NCI-H446 treated with DMSO at 0.1 percent for 48 hours (cell line): ENCODE results near the gene PLEKHG4B.
"Not testable (repeated sequence)": the region's sequence is repeated elsewhere in the genome, so short reads cannot be mapped to it uniquely, and the experiment has no call there.

Experiments used
- DNase-seq: peaks from one replicate; lab custom pipeline; 2025; lab: John Stamatoyannopoulos, UW

The PLEKHG4B gene

GRCh38 chr5:95241-95980 lies 3.4 kb downstream of the PLEKHG4B start:
- no peak for DNase-seq

GRCh38 chr5:96976-97660 lies 5.2 kb downstream of the PLEKHG4B start:
- DNase-seq, result no peak

- DNase-seq, result no peak
Observed at GRCh38 chr5:99815-100214, 7.8 kb downstream of the PLEKHG4B start.

- DNase-seq, result no peak
Observed at GRCh38 chr5:102411-103043, 10.6 kb downstream of the PLEKHG4B start.

GRCh38 chr5:104106-104505 lies 12.1 kb downstream of the PLEKHG4B start:
- not testable (repeated sequence) for DNase-seq

GRCh38 chr5:104778-105296 lies 12.9 kb downstream of the PLEKHG4B start:
- no peak for DNase-seq

GRCh38 chr5:105504-106070 lies 13.6 kb downstream of the PLEKHG4B start:
- DNase-seq, result no peak

GRCh38 chr5:106587-106986 lies 14.6 kb downstream of the PLEKHG4B start:
- no peak for DNase-seq

- no peak for DNase-seq
Observed at GRCh38 chr5:107526-107925, 15.6 kb downstream of the PLEKHG4B start.

GRCh38 chr5:109826-110225 lies 17.9 kb downstream of the PLEKHG4B start:
- no peak for DNase-seq

GRCh38 chr5:110270-110888 lies 18.4 kb downstream of the PLEKHG4B start:
- no peak for DNase-seq

- DNase-seq, result no peak
Observed at GRCh38 chr5:111171-111570, 19.2 kb downstream of the PLEKHG4B start.

GRCh38 chr5:119486-120097 lies 27.6 kb downstream of the PLEKHG4B start:
- no peak for DNase-seq

GRCh38 chr5:121432-121831 lies 29.5 kb downstream of the PLEKHG4B start:
- DNase-seq, result no peak

- DNase-seq, result no peak
Observed at GRCh38 chr5:125815-126214, 33.8 kb downstream of the PLEKHG4B start.

- DNase-seq, result no peak
Observed at GRCh38 chr5:126806-127205, 34.8 kb downstream of the PLEKHG4B start.

- DNase-seq, result no peak
Observed at GRCh38 chr5:127886-128285, 35.9 kb downstream of the PLEKHG4B start.

- DNase-seq, result no peak
Observed at GRCh38 chr5:128446-128845, 36.5 kb downstream of the PLEKHG4B start.

- no peak for DNase-seq
Observed at GRCh38 chr5:129148-129547, 37.2 kb downstream of the PLEKHG4B start.

- no peak for DNase-seq
Observed at GRCh38 chr5:129820-130219, 37.9 kb downstream of the PLEKHG4B start.

GRCh38 chr5:130601-131131 lies 38.7 kb downstream of the PLEKHG4B start:
- no peak for DNase-seq
